Ovary (tissue), 9 donors: ENCODE results near the gene SPACA9. TPM values are rescaled to one million over a fixed set of nuclear protein-coding genes. Genes with fewer than 3 reads are reported as not detected.

ENCODE experiments used
- DNase-seq, 5 donors: peaks; one replicate each; pipeline ENCODE4 v3.0.0-alpha.2; 2019 to 2020
- H3K27ac ChIP-seq, 2 donors: fragments of 200-600 bp; one replicate each; pipeline versions ENCODE4 v1.5.1 to v1.8.0; 2019 to 2022
- H3K27me3 ChIP-seq: fragments of 200-600 bp; one replicate; pipeline ENCODE4 v1.8.0; 2022
- H3K36me3 ChIP-seq: fragments of 200-600 bp; sonication (generic); one replicate; pipeline ENCODE4 v1.5.1; 2019
- H3K4me1 ChIP-seq: one replicate; pipeline ENCODE4 v1.8.1; 2013; ENCODE audit warnings: mild to moderate bottlenecking, moderate library complexity; ENCODE audit not compliant: insufficient read depth
- H3K4me3 ChIP-seq: fragments of 200-600 bp; sonication (generic); one replicate; pipeline ENCODE4 v1.5.1; 2017
- H3K9me3 ChIP-seq, 2 donors: fragments of 200-600 bp in 1 of 2; sonication (generic) in 1 of 2; one replicate each; pipeline versions ENCODE4 v1.5.1 to v1.8.1; 2013 to 2019; ENCODE audit warnings: mild to moderate bottlenecking in 1 of 2, moderate library complexity in 1 of 2
- EP300 ChIP-seq: sonication (generic); formaldehyde crosslinking; IDR thresholded peaks from one replicate; pipeline ENCODE4 v1.6.1; 2017; ENCODE audit warnings: antibody characterized with exemption
- POLR2A ChIP-seq: fragments of 450-650 bp; IDR thresholded peaks from one replicate; pipeline ENCODE4 v1.6.1; 2017; ENCODE audit warnings: antibody characterized with exemption, mild to moderate bottlenecking, moderate library complexity
- WGBS, 3 donors: extraction: QIAGEN DNeasy Blood & Tissue Kit in 1 of 3; methylation state at CpG; one replicate each; pipeline versions ENCODE4 v1.1.5 to v1.1.7; 2013 to 2017; 5-methylcytosine and 5-hydroxymethylcytosine counted together
- intact Hi-C, 4 donors: fragments of 100-400 bp; cut with DNase I; formaldehyde crosslinking; loops; one replicate each; pipeline versions ENCODE4 v1.11.0 to v1.15.1; 2022 to 2023
- polyA plus RNA-seq, 2 donors: library from polyadenylated mRNA; stranded (reverse); fragments of 200-250 nt in 1 of 2; fragments of 350-450 nt in 1 of 2; fragmentation: Illumina TruSeq in 1 of 2; extraction: RNeasy Lipid Tissue Mini Kit (QIAGEN cat#74804) in 1 of 2; gene quantifications; one replicate each; pipeline ENCODE4 v1.2.3, GENCODE V29; 2013 to 2014
- total RNA-seq, 7 donors: library from RNA; depleted of rRNA in 2 of 7; stranded (reverse); fragments of >200 nt in 2 of 7; fragmentation: NEBNext Ultra II Directional in 3 of 7; extraction: Animal tissue kit (Norgen Biotek cat#: 25700) in 3 of 7; gene quantifications; one replicate each; pipeline versions ENCODE4 v1.1.0 to v1.2.4, GENCODE V29; 2016 to 2023
- TF ChIP-seq, protein P1 (sequence below), 3 donors: fragments of 450-650 bp in 2 of 3; fragments of 200-600 bp in 1 of 3; IDR thresholded peaks; one replicate each; pipeline versions ENCODE4 v1.5.1 to v1.8.0; 2016 to 2022; ENCODE audit warnings: antibody characterized with exemption in 3 of 3, mild to moderate bottlenecking in 1 of 3
- donor health status: DM: no; HTN: no; CAD: no; lungs with moderate emphysema.
- donor health status: DM: no; HTN: no; CAD: no.
- donor health status: Bipolar disorder and iron deficiency.
- donor health status: DM: yes; HTN: yes; CAD: no.
- donor health status: DM: no; HTN: no; CAD: no.
- donor health status: DM: yes; HTN: yes; CAD: no.

SPACA9 gene
- total and polyA plus RNA-seq, 9 donors = 4.6 to 22.4 (median 8.6) TPM

DNA sequence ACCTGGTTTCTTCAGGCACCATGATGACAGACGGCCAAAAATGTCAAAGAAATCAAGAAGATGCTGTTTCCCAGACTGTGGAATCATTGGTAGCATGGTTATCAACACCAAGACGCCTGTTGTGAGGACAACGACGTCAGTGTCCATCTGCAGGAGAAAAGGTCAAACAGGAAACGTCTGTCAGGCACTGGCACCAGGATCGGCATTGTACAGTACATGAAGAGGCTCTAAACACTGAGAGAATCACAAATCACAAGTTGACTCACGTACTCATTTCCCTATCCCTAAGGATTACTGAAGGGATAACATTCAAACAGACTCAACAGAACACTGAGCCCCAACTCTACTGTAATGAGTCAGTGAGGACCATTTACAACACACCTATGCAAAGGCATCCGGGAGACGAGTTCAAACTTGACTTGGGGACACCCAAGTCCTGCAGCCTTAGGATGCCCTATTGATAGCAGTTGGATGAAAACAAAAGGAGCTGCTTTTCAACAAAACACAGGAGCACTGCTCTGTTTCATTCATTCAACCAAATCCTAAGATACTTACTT is 44.7 kb downstream of the SPACA9 start:
- Histone ChIP-seq H3K27me3 (no peaks in the 10 kb centered on the region), H3K27ac (no peak overlapping the region), H3K4me1 (no peaks in the 10 kb centered on the region), H3K9me3 (no peaks in the 10 kb centered on the region), H3K4me3 (no peak overlapping the region), H3K36me3 (no peaks in the 10 kb centered on the region)
- TF ChIP-seq, protein P1, sequence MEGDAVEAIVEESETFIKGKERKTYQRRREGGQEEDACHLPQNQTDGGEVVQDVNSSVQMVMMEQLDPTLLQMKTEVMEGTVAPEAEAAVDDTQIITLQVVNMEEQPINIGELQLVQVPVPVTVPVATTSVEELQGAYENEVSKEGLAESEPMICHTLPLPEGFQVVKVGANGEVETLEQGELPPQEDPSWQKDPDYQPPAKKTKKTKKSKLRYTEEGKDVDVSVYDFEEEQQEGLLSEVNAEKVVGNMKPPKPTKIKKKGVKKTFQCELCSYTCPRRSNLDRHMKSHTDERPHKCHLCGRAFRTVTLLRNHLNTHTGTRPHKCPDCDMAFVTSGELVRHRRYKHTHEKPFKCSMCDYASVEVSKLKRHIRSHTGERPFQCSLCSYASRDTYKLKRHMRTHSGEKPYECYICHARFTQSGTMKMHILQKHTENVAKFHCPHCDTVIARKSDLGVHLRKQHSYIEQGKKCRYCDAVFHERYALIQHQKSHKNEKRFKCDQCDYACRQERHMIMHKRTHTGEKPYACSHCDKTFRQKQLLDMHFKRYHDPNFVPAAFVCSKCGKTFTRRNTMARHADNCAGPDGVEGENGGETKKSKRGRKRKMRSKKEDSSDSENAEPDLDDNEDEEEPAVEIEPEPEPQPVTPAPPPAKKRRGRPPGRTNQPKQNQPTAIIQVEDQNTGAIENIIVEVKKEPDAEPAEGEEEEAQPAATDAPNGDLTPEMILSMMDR (IDR thresholded peaks at IDR 0.05) = no peak
- TF ChIP-seq EP300 (no peak), POLR2A (no peak)
- intact Hi-C loops = no loop called here
- DNase-seq = no peak
- 86 to 91% (median 88%) methylated on average over 9 of the region's 9 CpGs for whole genome bisulfite sequencing, 3 donors

DNA sequence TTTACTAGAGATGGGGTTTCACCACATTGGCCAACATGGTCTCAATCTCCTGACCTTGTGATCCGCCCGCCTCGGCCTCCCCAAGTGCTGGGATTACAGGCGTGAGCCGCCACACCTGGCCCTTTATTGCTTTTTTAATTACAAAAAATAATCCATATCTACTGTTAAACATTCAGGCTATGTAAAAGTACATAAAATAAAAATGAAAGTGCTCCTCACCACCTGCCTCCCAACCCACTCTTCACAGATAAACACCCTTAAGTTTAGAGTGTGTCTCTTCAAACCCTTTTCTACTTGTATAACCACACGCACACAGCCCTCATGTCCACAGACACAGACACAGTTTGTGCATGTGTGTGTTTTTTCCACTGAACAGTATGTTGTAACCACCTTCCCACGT is 49.0 kb downstream of the SPACA9 start:
- intact Hi-C loops = no loop called here
- H3K36me3 ChIP-seq = no peaks in the 10 kb centered on the region
- 88 to 97% (median 91%) methylated on average over 7 of the region's 7 CpGs for WGBS, 3 donors

DNA sequence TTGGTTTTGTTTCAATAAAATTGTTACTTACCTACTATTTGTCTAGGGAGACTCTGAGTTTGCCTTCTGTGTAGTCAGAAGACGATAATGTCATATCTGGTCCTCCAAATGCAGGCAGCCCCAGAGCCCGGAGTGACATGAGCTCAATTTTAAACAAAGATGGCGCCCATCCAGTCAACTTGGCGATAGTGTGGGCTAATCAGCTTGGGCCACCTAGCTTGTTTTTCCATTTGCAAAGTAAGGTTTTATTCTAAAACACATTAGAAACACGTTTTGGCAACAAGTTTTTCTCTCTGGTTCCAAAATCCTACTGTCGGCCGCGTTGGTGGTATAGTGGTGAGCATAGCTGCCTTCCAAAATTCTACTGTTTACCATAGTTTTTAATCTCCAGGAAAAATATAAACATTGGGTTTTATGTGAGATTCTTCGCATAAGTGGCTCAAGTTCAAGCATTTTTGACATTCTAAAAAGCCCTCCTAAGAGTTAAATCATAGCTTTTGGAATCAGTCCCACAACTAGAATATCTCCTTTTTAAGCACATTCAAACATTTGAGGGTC is 52.6 kb downstream of the SPACA9 start:
- 18 to 43% (median 24%) methylated on average over 9 of the region's 9 CpGs for WGBS, 3 donors
- H3K4me1 ChIP-seq = no peaks in the 10 kb centered on the region
- H3K27me3 ChIP-seq = no peaks in the 10 kb centered on the region
- no peak overlapping the region for H3K4me3 ChIP-seq
- TF ChIP-seq POLR2A (no peak), EP300 (no peak)
- TF ChIP-seq, protein P1 (IDR thresholded peaks at IDR 0.05) = no peak
- intact Hi-C loops = no loop called here
- H3K9me3 ChIP-seq = no peaks in the 10 kb centered on the region
- H3K36me3 ChIP-seq = no peaks in the 10 kb centered on the region
- no peak for DNase-seq
- no peak overlapping the region for H3K27ac ChIP-seq

More for the DNA sequence above, 49.0 kb downstream of the SPACA9 start:
- Histone ChIP-seq H3K4me3 (no peak overlapping the region), H3K9me3 (no peaks in the 10 kb centered on the region), H3K27me3 (no peaks in the 10 kb centered on the region), H3K27ac (no peak overlapping the region), H3K4me1 (no peaks in the 10 kb centered on the region)
- TF ChIP-seq POLR2A = no peak
- TF ChIP-seq EP300 = no peak
- TF ChIP-seq, protein P1 (IDR thresholded peaks at IDR 0.05) = no peak
- DNase-seq = no peak

DNA sequence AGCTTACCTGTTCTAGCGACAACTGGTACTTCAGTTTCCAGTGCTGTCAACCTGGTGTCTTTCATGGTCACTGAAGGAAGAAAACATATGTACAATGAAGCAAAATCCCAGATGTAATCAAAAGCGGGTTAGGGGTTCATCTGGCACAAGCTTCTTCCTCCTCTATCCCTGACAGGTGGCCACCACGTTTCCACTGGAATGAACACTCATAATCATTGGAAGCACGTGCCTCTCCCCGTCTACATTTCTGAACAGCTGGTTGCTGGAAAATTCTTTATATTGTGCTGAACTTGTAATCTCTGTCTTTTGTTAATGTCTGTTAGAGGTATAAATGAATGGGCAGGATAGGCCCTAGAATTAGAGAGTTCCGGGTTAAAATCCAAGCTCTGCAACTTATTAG is 56.3 kb downstream of the SPACA9 start:
- TF ChIP-seq, protein P1 (IDR thresholded peaks at IDR 0.05) = no peak
- TF ChIP-seq EP300 (no peak), POLR2A (no peak)
- 61 to 77% (median 64%) methylated on average over 6 of the region's 6 CpGs for WGBS, 3 donors
- intact Hi-C loops = no loop called here
- Histone ChIP-seq H3K4me3 (no peak overlapping the region), H3K27ac (no peak overlapping the region), H3K36me3 (no peaks in the 10 kb centered on the region), H3K4me1 (peaks cover 2% of the 10 kb centered on the region), H3K9me3 (no peaks in the 10 kb centered on the region), H3K27me3 (no peaks in the 10 kb centered on the region)
- DNase-seq = no peak
